Gastroesophageal sphincter (tissue), 4 donors: ENCODE data around the gene SYNJ2. TPM values are rescaled to one million over a fixed set of nuclear protein-coding genes. Genes with fewer than 3 reads are reported as not detected.

Source experiments
- ATAC-seq: fragments of 150-250 bp; one replicate; pipeline ENCODE4 v1.9.1; 2016; ENCODE audit warnings: mild to moderate bottlenecking, moderate library complexity
- H3K27ac ChIP-seq, 4 donors: fragments of 200-600 bp; sonication (generic) in 3 of 4; 1 replicate in 3 of 4; 2 replicates in 1 of 4; pipeline ENCODE4 v1.5.1; 2016 to 2019
- H3K27me3 ChIP-seq: fragments of 200-600 bp; sonication (generic); one replicate; pipeline ENCODE4 v1.5.1; 2019
- H3K36me3 ChIP-seq, 2 donors: fragments of 200-600 bp; sonication (generic); one replicate each; pipeline ENCODE4 v1.5.1; 2019; ENCODE audit warnings: control low read depth in 1 of 2
- H3K4me1 ChIP-seq, 3 donors: fragments of 200-600 bp; sonication (generic); 1 replicate in 2 of 3; 2 replicates in 1 of 3; pipeline ENCODE4 v1.5.1; 2016 to 2019; ENCODE audit warnings: control low read depth in 2 of 3
- H3K4me3 ChIP-seq, 2 donors: fragments of 200-600 bp; sonication (generic); one replicate each; pipeline ENCODE4 v1.5.1; 2019; ENCODE audit warnings: mild to moderate bottlenecking in 1 of 2, moderate library complexity in 1 of 2
- H3K9me3 ChIP-seq, 3 donors: fragments of 200-600 bp; sonication (generic); one replicate each; pipeline ENCODE4 v1.5.1; 2017 to 2019; ENCODE audit warnings: control low read depth in 2 of 3
- CTCF ChIP-seq, 4 experiments: fragments of 200-600 bp in 2 of 4; fragments of 450-650 bp in 2 of 4; sonication (generic) in 1 of 4; IDR thresholded peaks; one replicate each; pipeline ENCODE4 v1.5.1; 2017 to 2019; ENCODE audit warnings: antibody characterized with exemption in 4 of 4, mild to moderate bottlenecking in 2 of 4, moderate library complexity in 2 of 4
- EP300 ChIP-seq: sonication (generic); formaldehyde crosslinking; IDR thresholded peaks from one replicate; pipeline ENCODE4 v1.6.1; 2017; ENCODE audit warnings: antibody characterized with exemption, mild to moderate bottlenecking
- POLR2A ChIP-seq, 2 donors: fragments of 450-650 bp; IDR thresholded peaks; one replicate each; pipeline ENCODE4 v1.6.1; 2017; ENCODE audit warnings: antibody characterized with exemption in 2 of 2, mild to moderate bottlenecking in 2 of 2, moderate library complexity in 1 of 2
- POLR2AphosphoS5 ChIP-seq: sonication (generic); formaldehyde crosslinking; IDR thresholded peaks from one replicate; pipeline ENCODE4 v1.6.1; 2017; ENCODE audit warnings: antibody characterized with exemption
- WGBS, 2 donors: methylation state at CpG; one replicate each; pipeline ENCODE4 v1.1.5; 2018; ENCODE audit warnings: low coverage in 1 of 2; 5-methylcytosine and 5-hydroxymethylcytosine counted together
- total RNA-seq, 4 donors: library from RNA; depleted of rRNA; stranded (reverse); fragments of >200 nt; gene quantifications; one replicate each; pipeline ENCODE4 v1.1.0, GENCODE V29; 2016

SYNJ2 gene
- total RNA-seq, 4 donors from 2014 or later = 19.9 to 27.9 (median 21.6) TPM

- Histone ChIP-seq H3K4me3 (no peak overlapping the region), H3K9me3 (no peaks in the 10 kb centered on the region), H3K27me3 (no peaks in the 10 kb centered on the region), H3K36me3 (peaks cover 0 to 94% of the 10 kb centered on the region in 2 donors), H3K4me1 (no peaks in the 10 kb centered on the region), H3K27ac (no peak overlapping the region)
- no peak for TF ChIP-seq POLR2A (IDR thresholded peaks at IDR 0.05)
- no peak for TF ChIP-seq EP300
- ATAC-seq = no peak
Measured at GRCh38 chr6:158113802-158114201, 132.1 kb downstream of the SYNJ2 start.

- H3K9me3 ChIP-seq = no peaks in the 10 kb centered on the region
- no peaks in the 10 kb centered on the region for H3K4me1 ChIP-seq
- H3K27me3 ChIP-seq = no peaks in the 10 kb centered on the region
- TF ChIP-seq POLR2A (IDR thresholded peaks at IDR 0.05) = no peak
- TF ChIP-seq CTCF (IDR thresholded peaks at IDR 0.05) = no peak
- TF ChIP-seq EP300 = no peak
- no peak for TF ChIP-seq POLR2AphosphoS5
- no peak overlapping the region for H3K27ac ChIP-seq
- ATAC-seq = no peak
- no peak overlapping the region for H3K4me3 ChIP-seq
- H3K36me3 ChIP-seq = peaks cover 3 to 86% of the 10 kb centered on the region in 2 donors
- WGBS, 2 donors = 100% methylated on average over 1 to 3 of the region's 4 CpGs
Measured at GRCh38 chr6:158115102-158115501, 133.4 kb downstream of the SYNJ2 start.

- Histone ChIP-seq H3K9me3 (no peaks in the 10 kb centered on the region), H3K4me1 (no peaks in the 10 kb centered on the region), H3K27me3 (no peaks in the 10 kb centered on the region), H3K36me3 (peaks cover 3 to 86% of the 10 kb centered on the region in 2 donors), H3K27ac (no peak overlapping the region), H3K4me3 (no peak overlapping the region)
- TF ChIP-seq POLR2AphosphoS5 (no peak), CTCF (IDR thresholded peaks at IDR 0.05) (no peak), POLR2A (IDR thresholded peaks at IDR 0.05) (no peak), EP300 (no peak)
- no peak for ATAC-seq
- WGBS, 2 donors = 89% methylated on average over 3 of the region's 6 CpGs
Measured at GRCh38 chr6:158115508-158115907, 133.8 kb downstream of the SYNJ2 start.

- Histone ChIP-seq H3K27me3 (no peaks in the 10 kb centered on the region), H3K9me3 (no peaks in the 10 kb centered on the region), H3K4me3 (no peak overlapping the region), H3K36me3 (peaks cover 3 to 71% of the 10 kb centered on the region in 2 donors), H3K27ac (no peak overlapping the region), H3K4me1 (no peaks in the 10 kb centered on the region)
- 84 to 100% methylated on average over 2 to 3 of the region's 3 CpGs for WGBS, 2 donors
- TF ChIP-seq POLR2AphosphoS5 = no peak
- no peak for TF ChIP-seq EP300
- TF ChIP-seq CTCF (IDR thresholded peaks at IDR 0.05) = no peak
- TF ChIP-seq POLR2A (IDR thresholded peaks at IDR 0.05) = no peak
- ATAC-seq = no peak
Measured at GRCh38 chr6:158118886-158119285, 137.2 kb downstream of the SYNJ2 start.

- Histone ChIP-seq H3K27me3 (no peaks in the 10 kb centered on the region), H3K4me3 (no peak overlapping the region), H3K36me3 (peaks cover 3 to 64% of the 10 kb centered on the region in 2 donors), H3K27ac (no peak overlapping the region), H3K9me3 (no peaks in the 10 kb centered on the region), H3K4me1 (no peaks in the 10 kb centered on the region)
- no peak for TF ChIP-seq EP300
- no peak for TF ChIP-seq CTCF (IDR thresholded peaks at IDR 0.05)
- TF ChIP-seq POLR2AphosphoS5 = no peak
- TF ChIP-seq POLR2A (IDR thresholded peaks at IDR 0.05) = no peak
- 76 to 84% methylated on average over 3 of the region's 3 CpGs for WGBS, 2 donors
- ATAC-seq = no peak
Measured at GRCh38 chr6:158121335-158121734, 139.7 kb downstream of the SYNJ2 start.
